ENCODE data around the gene TLE5. TPM values are rescaled to one million over a fixed set of nuclear protein-coding genes. Genes with fewer than 3 reads are reported as not detected.
A peak's percentile ranks its signal among the peaks of the same experiment; 100 is the strongest.

TLE5 gene
- total and polyA plus RNA-seq, 10 of the 15 experiments (the other 5 are each of a cell fraction or from before 2014, with no cell fraction given): 2.5 to 373 (median 154) TPM

- TF ChIP-seq BHLHE40 (IDR thresholded peaks at IDR 0.05; ENCODE audit: borderline replicate concordance in 1 of 2, low read depth in 2 of 2, low read length in 1 of 2) (peak in 1 of 2 experiments; percentile 66; a peak in 1 of 4 replicates), CBX5 (IDR thresholded peaks at IDR 0.05; ENCODE audit: low read depth) (no peak), CEBPB (IDR thresholded peaks at IDR 0.05; ENCODE audit: borderline replicate concordance in 1 of 2, low read depth in 2 of 2, low read length in 2 of 2) (no peak), RFX5 (IDR thresholded peaks at IDR 0.05; ENCODE audit: low read depth, low read length) (no peak), KDM1A (IDR thresholded peaks at IDR 0.05; ENCODE audit: borderline replicate concordance) (no peak), SP1 (IDR thresholded peaks at IDR 0.05; ENCODE audit: low read depth, low read length) (no peak), POU2F2 (IDR thresholded peaks at IDR 0.05; ENCODE audit: borderline replicate concordance, low read depth, low read length) (no peak), RB1 (IDR thresholded peaks at IDR 0.05; ENCODE audit: borderline replicate concordance) (peak; percentile 62; the same call in 1 of the 2 replicates), POLR2AphosphoS2 (IDR thresholded peaks at IDR 0.05; ENCODE audit: low read depth, low read length) (no peak), HDAC2 (IDR thresholded peaks at IDR 0.05) (no peak), JUND (IDR thresholded peaks at IDR 0.05; ENCODE audit: low read depth, low read length) (no peak), RAD21 (IDR thresholded peaks at IDR 0.05; ENCODE audit: insufficient read depth, low read depth, low read length) (0 out of 2 replicates have a peak, but pooled peaks have one; percentile 9), EED (IDR thresholded peaks at IDR 0.05; ENCODE audit: low read depth) (no peak), STAT1 (conservative IDR thresholded peaks at IDR 0.05) (no peak), CHD2 (IDR thresholded peaks at IDR 0.05; ENCODE audit: borderline replicate concordance, low read depth, low read length) (peak; percentile 87), NFYA (IDR thresholded peaks at IDR 0.05; ENCODE audit: borderline replicate concordance, low read depth, low read length) (no peak), LARP7 (IDR thresholded peaks at IDR 0.05) (peak; percentile 71; the same call in 1 of the 2 replicates), NR2F1 (conservative IDR thresholded peaks at IDR 0.05) (peak; percentile 68), POLR2A (IDR thresholded peaks at IDR 0.05; ENCODE audit: low read depth, low read length) (peak; percentile 72)
- TF ChIP-seq, protein P1, sequence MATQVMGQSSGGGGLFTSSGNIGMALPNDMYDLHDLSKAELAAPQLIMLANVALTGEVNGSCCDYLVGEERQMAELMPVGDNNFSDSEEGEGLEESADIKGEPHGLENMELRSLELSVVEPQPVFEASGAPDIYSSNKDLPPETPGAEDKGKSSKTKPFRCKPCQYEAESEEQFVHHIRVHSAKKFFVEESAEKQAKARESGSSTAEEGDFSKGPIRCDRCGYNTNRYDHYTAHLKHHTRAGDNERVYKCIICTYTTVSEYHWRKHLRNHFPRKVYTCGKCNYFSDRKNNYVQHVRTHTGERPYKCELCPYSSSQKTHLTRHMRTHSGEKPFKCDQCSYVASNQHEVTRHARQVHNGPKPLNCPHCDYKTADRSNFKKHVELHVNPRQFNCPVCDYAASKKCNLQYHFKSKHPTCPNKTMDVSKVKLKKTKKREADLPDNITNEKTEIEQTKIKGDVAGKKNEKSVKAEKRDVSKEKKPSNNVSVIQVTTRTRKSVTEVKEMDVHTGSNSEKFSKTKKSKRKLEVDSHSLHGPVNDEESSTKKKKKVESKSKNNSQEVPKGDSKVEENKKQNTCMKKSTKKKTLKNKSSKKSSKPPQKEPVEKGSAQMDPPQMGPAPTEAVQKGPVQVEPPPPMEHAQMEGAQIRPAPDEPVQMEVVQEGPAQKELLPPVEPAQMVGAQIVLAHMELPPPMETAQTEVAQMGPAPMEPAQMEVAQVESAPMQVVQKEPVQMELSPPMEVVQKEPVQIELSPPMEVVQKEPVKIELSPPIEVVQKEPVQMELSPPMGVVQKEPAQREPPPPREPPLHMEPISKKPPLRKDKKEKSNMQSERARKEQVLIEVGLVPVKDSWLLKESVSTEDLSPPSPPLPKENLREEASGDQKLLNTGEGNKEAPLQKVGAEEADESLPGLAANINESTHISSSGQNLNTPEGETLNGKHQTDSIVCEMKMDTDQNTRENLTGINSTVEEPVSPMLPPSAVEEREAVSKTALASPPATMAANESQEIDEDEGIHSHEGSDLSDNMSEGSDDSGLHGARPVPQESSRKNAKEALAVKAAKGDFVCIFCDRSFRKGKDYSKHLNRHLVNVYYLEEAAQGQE (IDR thresholded peaks at IDR 0.05; ENCODE audit: low read depth, low read length): no peak
- TF ChIP-seq, protein P2, sequence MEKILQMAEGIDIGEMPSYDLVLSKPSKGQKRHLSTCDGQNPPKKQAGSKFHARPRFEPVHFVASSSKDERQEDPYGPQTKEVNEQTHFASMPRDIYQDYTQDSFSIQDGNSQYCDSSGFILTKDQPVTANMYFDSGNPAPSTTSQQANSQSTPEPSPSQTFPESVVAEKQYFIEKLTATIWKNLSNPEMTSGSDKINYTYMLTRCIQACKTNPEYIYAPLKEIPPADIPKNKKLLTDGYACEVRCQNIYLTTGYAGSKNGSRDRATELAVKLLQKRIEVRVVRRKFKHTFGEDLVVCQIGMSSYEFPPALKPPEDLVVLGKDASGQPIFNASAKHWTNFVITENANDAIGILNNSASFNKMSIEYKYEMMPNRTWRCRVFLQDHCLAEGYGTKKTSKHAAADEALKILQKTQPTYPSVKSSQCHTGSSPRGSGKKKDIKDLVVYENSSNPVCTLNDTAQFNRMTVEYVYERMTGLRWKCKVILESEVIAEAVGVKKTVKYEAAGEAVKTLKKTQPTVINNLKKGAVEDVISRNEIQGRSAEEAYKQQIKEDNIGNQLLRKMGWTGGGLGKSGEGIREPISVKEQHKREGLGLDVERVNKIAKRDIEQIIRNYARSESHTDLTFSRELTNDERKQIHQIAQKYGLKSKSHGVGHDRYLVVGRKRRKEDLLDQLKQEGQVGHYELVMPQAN (conservative IDR thresholded peaks at IDR 0.05): 0 out of 2 replicates have a peak, but pooled peaks have one; percentile 21
- TF ChIP-seq, protein P3, sequence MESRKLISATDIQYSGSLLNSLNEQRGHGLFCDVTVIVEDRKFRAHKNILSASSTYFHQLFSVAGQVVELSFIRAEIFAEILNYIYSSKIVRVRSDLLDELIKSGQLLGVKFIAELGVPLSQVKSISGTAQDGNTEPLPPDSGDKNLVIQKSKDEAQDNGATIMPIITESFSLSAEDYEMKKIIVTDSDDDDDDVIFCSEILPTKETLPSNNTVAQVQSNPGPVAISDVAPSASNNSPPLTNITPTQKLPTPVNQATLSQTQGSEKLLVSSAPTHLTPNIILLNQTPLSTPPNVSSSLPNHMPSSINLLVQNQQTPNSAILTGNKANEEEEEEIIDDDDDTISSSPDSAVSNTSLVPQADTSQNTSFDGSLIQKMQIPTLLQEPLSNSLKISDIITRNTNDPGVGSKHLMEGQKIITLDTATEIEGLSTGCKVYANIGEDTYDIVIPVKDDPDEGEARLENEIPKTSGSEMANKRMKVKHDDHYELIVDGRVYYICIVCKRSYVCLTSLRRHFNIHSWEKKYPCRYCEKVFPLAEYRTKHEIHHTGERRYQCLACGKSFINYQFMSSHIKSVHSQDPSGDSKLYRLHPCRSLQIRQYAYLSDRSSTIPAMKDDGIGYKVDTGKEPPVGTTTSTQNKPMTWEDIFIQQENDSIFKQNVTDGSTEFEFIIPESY (IDR thresholded peaks at IDR 0.05): no peak
These were observed 823 bp downstream of the TLE5 start (continued) for GRCh38 chr19:3061182-3062161.

Data from GM12878 (cell line).